ENCODE measurements around the gene SYF2.
A peak's percentile ranks its signal among the peaks of the same experiment; 100 is the strongest.
"Not testable (repeated sequence)": the region's sequence is repeated elsewhere in the genome, so short reads cannot be mapped to it uniquely, and the experiment has no call there.

The SYF2 gene

DNA sequence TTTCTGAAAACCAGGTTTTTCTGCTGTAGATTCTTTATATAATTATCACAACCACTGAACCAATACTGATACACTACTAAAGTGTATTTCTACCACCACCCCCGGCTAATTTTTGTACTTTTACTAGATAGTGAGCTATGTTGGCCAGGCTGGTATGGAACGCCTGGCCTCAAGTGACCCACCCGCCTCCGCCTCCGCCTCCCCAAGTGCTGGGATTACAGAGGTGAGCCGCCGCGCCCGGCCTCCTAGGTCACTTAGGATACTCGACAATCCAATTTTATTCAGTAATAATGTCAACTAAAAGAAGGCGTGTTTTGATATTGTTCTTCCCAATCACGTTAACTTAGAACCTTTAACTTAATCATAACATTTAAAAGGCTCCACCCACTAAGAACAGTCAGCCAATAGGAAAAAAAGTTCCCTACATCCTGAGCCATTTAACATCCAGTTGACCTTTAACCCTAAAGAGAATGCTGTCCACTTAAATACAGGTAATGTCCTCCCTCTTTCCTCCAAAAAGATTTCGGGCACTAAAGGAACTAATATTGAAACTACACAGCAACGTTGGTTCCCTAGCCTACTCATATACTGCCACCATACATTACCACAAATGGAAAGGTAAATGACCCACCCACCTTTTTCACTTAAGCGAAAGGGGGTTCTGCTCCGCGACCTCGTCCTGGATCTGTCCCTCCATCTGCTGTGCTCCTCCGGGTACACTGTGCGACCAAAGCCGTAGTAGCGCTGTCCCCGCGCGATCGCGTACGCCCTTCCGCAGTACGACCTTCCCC, 13.7 kb upstream of the SYF2 start:
- DNase-seq = no peak

- no peak for DNase-seq
Observed at GRCh38 chr1:25245393-25245792, 13.1 kb upstream of the SYF2 start.

DNA sequence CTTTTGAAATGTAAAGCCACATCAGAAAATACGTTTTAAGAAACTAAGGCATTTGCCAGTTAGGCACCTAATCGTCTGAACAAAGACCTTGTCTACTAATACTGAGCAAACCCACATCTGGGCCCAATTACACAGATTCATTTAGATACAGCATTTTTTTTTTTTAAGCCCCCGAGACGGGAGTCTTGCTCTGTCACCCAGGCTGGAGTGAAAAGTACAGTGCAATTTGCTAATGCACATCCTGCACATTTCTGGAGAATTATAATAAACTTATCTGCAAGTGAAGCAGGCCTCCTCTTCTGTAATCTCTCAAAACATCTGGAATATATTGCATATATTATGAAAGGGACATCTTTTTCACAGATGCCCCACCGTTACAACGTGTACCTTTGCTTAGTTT, 11.6 kb upstream of the SYF2 start:
- DNase-seq = no peak

- peak; percentile 69 for DNase-seq
Observed at GRCh38 chr1:25239681-25240541, 7.6 kb upstream of the SYF2 start.

DNA sequence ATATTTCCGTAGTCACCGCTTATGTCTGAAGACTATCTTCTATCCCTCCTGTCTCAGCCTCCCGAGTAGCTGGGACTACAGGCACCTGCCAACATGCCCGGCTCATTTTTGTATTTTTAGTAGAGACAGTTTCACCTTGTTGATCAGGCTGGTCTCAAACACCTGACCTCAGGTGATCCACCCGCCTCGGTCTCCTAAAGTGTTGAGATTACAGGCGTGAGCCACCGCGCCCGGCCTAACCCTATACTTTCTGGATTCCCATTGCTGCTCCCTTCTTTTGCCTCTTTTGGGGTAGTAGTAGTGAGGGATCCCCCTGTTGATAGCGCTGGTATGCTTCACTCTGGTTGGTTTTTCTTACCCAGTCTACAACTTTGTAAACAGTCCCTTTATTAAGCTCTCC, 5.7 kb upstream of the SYF2 start:
- no peak for DNase-seq

DNA sequence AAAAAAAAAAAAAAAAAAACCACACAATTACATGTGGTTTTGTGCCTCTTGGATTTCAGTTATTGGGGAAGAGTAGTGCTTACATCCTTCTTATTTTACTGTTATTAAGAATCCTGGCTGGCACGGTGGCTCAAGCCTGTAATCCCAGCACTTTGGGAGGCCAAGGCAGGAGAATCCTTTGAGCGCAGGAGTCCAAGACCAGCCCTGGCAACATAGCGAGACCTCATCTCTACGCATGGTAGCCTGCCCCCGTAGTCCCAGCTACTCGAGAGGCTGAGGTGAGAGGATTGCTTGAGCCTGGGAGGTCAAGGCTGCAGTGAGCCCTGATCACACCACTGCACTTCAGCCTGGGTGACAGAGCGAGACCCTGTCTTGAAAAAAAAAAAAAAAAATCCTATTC, 4.0 kb upstream of the SYF2 start:
- not testable (repeated sequence) for DNase-seq

- DNase-seq = not testable (repeated sequence)
Observed at GRCh38 chr1:25235411-25235810, 3.1 kb upstream of the SYF2 start.

DNA sequence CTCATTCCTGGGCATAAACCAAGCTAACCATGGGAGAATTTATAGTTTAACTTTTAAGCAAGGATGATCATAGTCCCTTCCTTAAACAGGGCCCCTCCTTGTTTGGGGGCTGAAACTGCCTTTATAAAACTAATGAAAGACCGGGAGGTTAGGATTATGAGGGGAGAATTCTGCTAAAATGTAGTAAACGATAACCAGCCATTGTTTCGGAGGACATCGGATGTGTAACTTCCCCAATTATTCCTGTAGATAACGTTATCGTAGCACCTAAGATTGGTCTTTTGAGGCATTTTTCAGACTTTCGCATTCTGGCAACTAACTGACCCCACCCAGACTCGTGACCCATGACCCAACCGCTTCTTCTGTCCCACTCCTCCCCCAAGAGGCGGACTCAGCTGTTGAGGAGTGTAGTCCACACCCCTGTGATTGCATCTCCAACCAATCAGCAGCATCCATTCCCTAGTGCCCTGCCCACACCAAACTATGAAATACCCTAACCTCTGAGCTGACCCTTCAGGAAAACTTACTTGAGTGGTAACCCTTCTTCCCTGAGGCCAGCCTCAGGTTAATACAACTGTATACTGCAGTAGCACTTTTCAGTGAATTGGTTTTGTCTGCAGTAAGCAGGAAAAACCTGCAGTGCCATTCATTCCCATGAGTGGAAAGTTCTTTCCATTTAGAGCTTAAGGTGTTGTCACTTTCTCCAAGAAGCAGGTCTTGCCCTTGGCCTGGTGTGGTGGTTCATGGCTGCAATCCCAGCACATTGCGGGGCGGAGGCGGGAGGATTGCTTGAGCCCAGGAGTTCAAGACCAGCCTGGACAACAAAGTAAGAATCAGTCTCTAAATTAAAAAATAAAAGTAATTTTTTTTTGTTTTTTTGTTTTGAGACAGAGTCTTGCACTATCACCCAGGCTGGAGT, 823 bp upstream of the SYF2 start:
- DNase-seq = peak; percentile 35

DNA sequence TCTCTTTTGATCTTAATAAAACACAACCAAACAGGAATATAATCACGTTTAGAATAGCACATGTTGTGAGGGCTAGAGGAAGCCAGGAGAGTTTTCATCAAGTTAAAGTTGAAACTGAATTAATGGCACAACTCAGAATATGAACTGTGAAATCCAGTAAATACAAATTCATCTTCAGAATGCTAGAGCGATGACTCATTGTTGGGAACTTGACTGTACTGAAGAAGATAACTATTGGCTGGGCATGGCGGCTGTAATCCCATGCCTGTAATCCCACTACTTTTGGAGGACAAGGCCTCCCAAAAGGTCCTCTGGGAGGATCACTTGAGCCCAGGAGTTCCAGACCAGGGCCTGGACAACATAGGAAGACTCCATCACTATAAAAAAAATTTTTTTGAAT, 8.8 kb downstream of the SYF2 start:
- no peak for DNase-seq

GRCh38 chr1:25222606-25223005, 9.7 kb downstream of the SYF2 start:
- no peak for DNase-seq

GRCh38 chr1:25220666-25221065, 11.6 kb downstream of the SYF2 start:
- DNase-seq = no peak

DNA sequence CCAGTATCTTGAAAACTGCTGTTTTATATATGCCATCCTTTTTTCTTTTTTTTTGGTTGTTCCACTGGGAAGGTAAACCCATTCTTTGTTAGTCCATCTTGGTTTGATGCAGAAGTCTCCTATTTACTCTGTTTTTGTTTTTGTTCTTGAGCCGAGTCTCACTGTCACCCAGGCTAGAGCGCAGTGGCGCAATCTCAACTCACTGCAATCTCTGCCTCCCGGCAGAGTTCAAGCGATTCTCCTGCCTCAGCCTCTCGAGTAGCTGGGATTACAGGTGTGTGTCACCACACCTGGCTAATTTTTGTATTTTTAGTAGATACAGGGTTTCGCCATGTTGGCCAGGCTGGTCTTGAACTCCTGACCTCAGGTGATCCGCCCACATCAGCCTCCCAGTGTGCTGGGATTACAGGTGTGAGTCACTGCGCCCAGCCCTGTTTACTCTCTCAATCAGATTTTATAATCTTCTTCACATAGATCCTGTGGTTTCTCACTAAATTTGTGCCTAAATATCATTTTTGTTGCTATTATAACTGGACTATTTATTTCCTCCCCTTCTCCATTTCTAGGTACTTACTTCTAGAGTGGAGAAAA, 12.5 kb downstream of the SYF2 start:
- DNase-seq = no peak

- DNase-seq = no peak
Observed at GRCh38 chr1:25217598-25218232, 14.6 kb downstream of the SYF2 start.

DNA sequence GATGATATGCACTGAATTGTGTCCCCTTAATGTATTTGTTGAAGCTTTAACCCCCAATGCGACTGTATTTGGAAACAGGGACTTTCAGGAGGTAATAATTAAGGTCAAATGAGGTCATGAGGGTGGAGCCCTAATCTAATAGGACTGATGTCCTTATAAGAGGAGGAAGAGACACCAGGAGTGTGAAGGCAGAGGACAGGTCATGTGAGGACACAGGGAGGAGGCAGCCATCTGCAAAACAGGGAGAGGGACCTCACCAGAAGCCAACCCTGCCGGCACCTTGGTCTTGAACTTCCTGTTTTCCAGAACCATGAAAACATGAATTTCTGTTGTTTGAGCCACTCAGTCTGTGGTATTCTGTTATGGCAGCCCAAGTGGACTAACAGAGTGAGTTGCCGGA, 15.3 kb downstream of the SYF2 start:
- DNase-seq = no peak

- no peak for DNase-seq
Observed at GRCh38 chr1:25216123-25216522, 16.2 kb downstream of the SYF2 start.

GRCh38 chr1:25212725-25213124, 19.6 kb downstream of the SYF2 start:
- DNase-seq = no peak

GRCh38 chr1:25210728-25211127, 21.6 kb downstream of the SYF2 start:
- DNase-seq = no peak

- DNase-seq = no peak
Observed at GRCh38 chr1:25209516-25209915, 22.8 kb downstream of the SYF2 start.

- DNase-seq = no peak
Observed at GRCh38 chr1:25208561-25209222, 23.6 kb downstream of the SYF2 start.

DNA sequence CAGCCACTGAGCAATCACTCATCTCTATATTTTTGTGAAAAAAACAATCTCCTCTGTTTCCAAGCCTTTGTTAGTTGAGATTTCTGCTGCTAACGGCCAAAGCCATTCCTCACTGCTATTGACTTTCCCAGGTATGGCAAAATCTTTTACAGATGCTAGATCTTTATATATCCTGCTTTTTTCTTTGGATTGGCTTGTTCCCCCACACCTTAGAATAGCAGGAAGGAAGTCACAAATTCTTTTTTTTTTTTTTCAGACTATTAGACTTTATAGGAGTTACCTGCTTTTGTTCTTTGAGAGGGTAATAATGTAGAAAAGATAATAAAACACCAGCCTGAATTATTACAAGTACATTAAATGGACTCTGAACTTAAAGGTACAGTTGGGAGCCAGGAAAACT, 24.2 kb downstream of the SYF2 start:
- DNase-seq = no peak

- no peak for DNase-seq
Observed at GRCh38 chr1:25206201-25206600, 26.1 kb downstream of the SYF2 start.

DNA sequence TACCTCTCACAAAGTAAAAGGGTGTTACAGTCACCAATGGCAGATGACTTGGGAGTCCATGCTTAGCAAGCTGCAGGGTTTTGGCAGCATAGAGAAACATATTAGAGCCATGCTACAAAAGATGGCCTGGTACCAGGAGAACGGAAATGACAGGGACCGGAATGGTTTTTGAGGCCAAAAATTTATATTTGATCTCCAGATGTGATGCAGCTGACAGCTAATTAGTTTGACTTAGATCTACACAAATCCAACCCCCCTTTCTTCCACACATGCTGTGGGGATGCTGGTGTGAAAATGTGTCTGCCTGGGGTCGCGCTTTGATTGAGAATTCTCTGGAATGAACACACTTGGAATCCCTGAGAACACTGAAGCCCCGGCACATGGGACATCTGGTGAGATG, 26.5 kb downstream of the SYF2 start:
- no peak for DNase-seq

Data from 8988T (cell line).